ENCODE measurements around the gene NUP43.

DNA sequence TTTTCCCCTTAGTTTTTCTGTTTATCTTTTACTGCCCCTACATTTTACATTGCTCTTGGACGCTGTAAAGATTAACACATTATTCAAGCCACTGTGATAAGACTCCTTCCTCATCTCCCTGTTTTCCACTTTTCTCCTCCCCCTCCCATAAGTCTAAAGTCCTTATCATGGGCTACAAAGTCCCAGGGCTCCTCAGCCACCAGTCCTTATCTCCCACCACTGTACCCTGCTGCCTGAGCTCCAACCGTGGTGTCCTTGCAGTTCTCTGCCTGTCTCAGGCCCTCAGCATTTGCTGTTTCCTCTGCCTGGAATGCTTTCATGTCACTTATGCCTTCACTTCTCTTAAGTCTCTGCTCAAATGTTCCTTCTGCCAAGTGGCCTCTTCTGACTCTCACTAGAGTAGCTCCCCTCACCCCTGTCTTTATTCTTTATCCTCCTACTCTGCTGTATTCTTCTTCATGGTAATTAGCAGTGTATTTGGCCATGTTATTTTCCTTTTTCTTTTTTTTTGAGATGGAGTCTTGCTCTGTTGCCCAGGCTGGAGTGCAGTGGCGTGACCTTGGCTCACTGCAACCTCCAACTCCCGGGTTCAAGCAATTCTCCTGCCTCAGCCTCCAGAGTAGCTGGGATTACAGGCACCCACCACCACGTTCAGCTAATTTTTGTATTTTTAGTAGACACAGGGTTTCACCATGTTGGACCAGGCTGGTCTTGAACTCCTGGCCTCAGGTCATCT lies 17.7 kb downstream of the NUP43 start:
- no peak for TF ChIP-seq EZH2 (IDR thresholded peaks at IDR 0.05)
- TF ChIP-seq FOXP2 (optimal IDR thresholded peaks at IDR 0.05; ENCODE audit: control extremely low read depth, extremely low read length, insufficient read depth): no peak
- no peak for TF ChIP-seq POLR2AphosphoS5 (IDR thresholded peaks at IDR 0.05; ENCODE audit: borderline replicate concordance, low read depth, low read length)

All from SK-N-MC (cell line).